Activated naive CD8-positive, alpha-beta T cell treated with anti-CD3 and anti-CD28 coated beads for 36 hours (primary cell): ENCODE results near the gene AURKAIP1. TPM values are rescaled to one million over a fixed set of nuclear protein-coding genes. Genes with fewer than 3 reads are reported as not detected.
A peak's percentile ranks its signal among the peaks of the same experiment; 100 is the strongest.
"Not testable (repeated sequence)": the region's sequence is repeated elsewhere in the genome, so short reads cannot be mapped to it uniquely, and the experiment has no call there.

ENCODE experiments used
- DNase-seq: peaks from one replicate; pipeline ENCODE4 v3.0.0; 2021
- H3K27ac Mint-ChIP-seq: one replicate; pipeline ENCODE4 v1.8.0; 2022; ENCODE audit warnings: mild to moderate bottlenecking, moderate library complexity, mixed read lengths
- H3K27me3 Mint-ChIP-seq: one replicate; pipeline ENCODE4 v1.8.0; 2022; ENCODE audit warnings: mild to moderate bottlenecking, mixed read lengths
- H3K36me3 Mint-ChIP-seq: one replicate; pipeline ENCODE4 v1.8.0; 2021; ENCODE audit warnings: mild to moderate bottlenecking, mixed read lengths
- H3K4me1 Mint-ChIP-seq: one replicate; pipeline ENCODE4 v1.8.0; 2021; ENCODE audit warnings: mixed read lengths
- H3K4me3 Mint-ChIP-seq: one replicate; pipeline ENCODE4 v1.8.0; 2022; ENCODE audit warnings: mild to moderate bottlenecking, moderate library complexity, mixed read lengths
- H3K9me3 Mint-ChIP-seq: one replicate; pipeline ENCODE4 v1.8.0; 2022; ENCODE audit warnings: mixed read lengths
- total RNA-seq, 2 experiments: library from RNA; stranded (reverse); gene quantifications; one replicate each; pipeline ENCODE4 v1.2.3, GENCODE V29; 2021

Gene AURKAIP1
- total RNA-seq = 100 to 1,000 TPM; 143 to 144 TPM

DNA sequence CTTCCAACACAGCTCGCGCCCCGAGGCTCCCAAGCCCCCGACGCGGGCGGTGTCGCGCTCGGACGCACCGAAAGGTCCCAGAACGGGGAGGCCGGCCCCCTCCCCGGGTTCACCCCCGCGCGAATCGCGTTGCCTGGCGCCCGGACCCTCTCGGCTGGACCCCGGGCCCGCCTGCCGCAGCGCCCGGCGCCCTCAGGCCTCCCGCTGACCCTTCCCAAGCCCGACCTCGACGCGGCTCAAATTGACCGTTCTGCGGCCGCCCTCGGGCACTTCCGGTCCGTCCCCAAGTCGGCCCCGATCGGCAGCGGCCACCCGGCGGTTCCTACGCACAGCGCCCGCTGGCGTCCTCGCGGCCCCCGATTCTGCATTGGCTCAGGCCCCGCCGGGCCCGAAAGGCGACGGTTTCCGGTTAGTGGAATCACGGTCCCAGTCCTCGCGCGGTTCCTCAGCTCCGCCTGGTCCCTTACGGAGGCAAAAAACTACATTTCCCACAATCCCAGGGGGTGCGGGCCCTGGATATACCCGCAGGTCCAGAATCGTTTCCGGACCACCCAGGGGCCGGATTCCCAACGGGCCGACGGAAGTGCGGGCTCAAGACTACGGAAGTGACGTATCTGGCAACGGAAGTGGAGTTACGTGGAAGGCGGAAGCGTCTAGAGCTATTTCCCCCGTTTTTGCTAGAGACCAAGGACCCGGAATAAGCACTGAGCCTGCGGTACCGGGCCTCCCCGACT, at the start of gene AURKAIP1:
AURKAIP1 (minus strand) TSS at position 279 of the 734 bp plus-strand sequence. CDS start 451 bp downstream, outside the sequence.
- peak within 1 kb of the TSS; percentile 89 for H3K4me3 Mint-ChIP-seq
- no peaks in the 10 kb centered on the region for H3K9me3 Mint-ChIP-seq

DNA sequence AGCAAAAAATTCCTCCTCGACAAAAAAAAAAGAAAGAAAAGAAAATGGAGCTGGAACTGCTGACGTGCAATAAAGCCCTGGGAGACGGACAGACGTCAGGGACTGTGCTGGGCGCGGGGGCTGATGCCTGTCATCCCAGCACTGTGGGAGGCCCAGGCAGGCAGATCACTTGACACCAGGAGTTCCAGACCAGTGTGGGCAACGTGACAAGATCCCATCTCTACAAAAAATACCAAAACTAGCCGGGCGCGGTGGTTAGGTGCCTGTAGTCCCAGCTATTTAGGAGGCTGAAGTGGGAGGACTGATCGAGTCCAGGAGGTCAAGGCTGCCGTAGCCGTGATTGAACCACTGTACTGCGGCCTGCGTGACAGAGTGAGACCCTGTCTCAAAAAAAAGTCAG, 49.7 kb upstream of the AURKAIP1 start:
- Mint-ChIP-seq H3K27me3 (peaks cover 51% of the 10 kb centered on the region), H3K36me3 (no peaks in the 10 kb centered on the region), H3K9me3 (no peaks in the 10 kb centered on the region), H3K4me1 (peaks cover 7% of the 10 kb centered on the region), H3K27ac (no peak overlapping the region), H3K4me3 (no peak overlapping the region)
- no peak for DNase-seq

More for the DNA sequence above, at the start of gene AURKAIP1:
- DNase-seq = peak; percentile 97
- H3K4me1 Mint-ChIP-seq = peaks cover 21% of the 10 kb centered on the region
- no peaks in the 10 kb centered on the region for H3K27me3 Mint-ChIP-seq
- H3K27ac Mint-ChIP-seq = peak within 1 kb of the TSS; percentile 95
- peaks cover 6% of the 10 kb centered on the region for H3K36me3 Mint-ChIP-seq

DNA sequence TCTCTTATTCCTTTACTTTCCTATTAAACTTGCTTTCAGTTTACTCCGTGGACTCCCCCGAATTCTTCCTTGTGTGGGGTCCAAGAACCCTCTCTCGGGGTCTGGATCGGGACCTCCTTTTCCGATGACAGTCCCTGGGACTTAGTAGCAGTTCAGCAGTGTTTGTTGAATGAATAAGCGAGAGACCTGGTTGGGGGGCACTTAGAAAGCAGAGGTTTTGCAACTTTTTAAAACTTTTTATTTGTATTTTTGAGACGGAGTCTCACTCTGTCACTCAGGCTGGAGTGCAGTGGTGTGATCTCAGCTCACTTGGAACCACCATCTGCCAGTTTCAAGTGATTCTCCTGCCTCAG, 48.2 kb upstream of the AURKAIP1 start:
- H3K9me3 Mint-ChIP-seq = no peaks in the 10 kb centered on the region
- H3K27ac Mint-ChIP-seq = no peak overlapping the region
- H3K4me3 Mint-ChIP-seq = no peak overlapping the region
- no peak for DNase-seq
- H3K4me1 Mint-ChIP-seq = peaks cover 7% of the 10 kb centered on the region
- no peaks in the 10 kb centered on the region for H3K36me3 Mint-ChIP-seq
- H3K27me3 Mint-ChIP-seq = peaks cover 38% of the 10 kb centered on the region

DNA sequence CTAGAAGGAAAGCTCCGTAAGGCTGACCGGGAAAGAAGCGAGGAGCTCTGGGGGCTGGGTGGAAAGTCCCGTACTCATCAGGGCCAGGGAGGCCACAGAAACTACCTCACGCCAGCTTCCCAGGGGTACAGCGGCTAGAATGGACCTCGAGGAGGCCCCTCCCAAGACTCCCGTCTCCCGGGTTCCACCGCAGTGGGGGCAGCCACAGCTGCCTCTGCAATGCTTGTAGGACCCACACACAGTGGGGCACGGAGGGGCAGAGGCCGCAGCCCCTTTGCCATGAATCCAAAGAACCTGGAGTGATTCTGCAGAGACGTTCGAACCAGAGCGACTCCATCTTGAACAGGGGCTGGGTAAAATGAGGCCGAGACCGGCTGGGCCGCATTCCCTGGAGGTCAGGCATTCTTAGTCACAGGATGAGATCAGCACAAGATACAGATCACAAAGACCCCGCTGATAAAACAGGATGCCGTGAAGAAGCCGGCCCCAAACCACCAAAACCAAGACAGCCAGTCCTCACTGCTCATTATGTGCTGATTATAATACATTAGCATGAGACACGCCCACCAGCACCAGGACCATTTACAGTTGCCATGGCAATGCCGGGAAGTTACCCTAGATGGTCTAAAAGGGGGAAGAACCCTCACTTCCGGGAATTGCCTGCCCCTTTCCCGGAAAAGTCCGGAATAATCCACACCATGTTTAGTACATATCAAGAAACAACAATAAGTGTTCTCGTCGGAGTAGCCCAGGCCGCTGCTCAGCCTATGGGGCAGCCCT, 47.6 kb upstream of the AURKAIP1 start:
- peak; percentile 41 for DNase-seq
- Mint-ChIP-seq H3K27ac (no peak overlapping the region), H3K9me3 (no peaks in the 10 kb centered on the region), H3K4me3 (no peak overlapping the region), H3K36me3 (no peaks in the 10 kb centered on the region), H3K27me3 (peaks cover 38% of the 10 kb centered on the region), H3K4me1 (peaks cover 11% of the 10 kb centered on the region)

DNA sequence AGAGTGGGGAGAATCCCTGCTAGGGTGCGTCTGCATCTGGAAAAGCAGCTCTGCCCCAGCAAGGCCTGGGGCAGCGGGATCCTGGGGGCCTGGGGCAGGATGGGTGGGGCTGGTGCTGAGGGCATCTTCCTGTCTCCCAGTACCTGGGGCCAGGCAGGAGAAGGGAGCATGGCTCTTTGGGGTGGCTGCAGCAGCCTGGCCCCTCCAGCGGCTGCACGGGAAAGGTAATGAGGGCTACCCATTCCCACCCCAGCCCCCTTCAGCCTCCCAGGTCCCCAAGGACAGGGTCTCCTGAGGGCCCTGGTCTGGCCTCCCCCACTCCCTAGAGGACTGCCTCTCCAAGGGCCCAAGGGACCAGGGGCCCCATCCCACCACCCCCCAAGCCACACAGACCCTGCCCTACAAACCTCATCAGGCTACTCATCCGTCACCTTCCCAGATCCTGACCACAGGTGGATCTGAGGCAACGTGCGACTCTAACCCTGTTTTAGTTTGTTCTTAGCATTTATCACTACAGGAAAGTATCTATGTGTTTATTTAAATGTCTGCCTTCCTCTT, 47.0 kb upstream of the AURKAIP1 start:
- H3K27ac Mint-ChIP-seq = no peak overlapping the region
- no peak overlapping the region for H3K4me3 Mint-ChIP-seq
- DNase-seq = no peak
- H3K9me3 Mint-ChIP-seq = no peaks in the 10 kb centered on the region
- H3K4me1 Mint-ChIP-seq = peaks cover 14% of the 10 kb centered on the region
- H3K36me3 Mint-ChIP-seq = no peaks in the 10 kb centered on the region
- H3K27me3 Mint-ChIP-seq = peaks cover 36% of the 10 kb centered on the region

DNA sequence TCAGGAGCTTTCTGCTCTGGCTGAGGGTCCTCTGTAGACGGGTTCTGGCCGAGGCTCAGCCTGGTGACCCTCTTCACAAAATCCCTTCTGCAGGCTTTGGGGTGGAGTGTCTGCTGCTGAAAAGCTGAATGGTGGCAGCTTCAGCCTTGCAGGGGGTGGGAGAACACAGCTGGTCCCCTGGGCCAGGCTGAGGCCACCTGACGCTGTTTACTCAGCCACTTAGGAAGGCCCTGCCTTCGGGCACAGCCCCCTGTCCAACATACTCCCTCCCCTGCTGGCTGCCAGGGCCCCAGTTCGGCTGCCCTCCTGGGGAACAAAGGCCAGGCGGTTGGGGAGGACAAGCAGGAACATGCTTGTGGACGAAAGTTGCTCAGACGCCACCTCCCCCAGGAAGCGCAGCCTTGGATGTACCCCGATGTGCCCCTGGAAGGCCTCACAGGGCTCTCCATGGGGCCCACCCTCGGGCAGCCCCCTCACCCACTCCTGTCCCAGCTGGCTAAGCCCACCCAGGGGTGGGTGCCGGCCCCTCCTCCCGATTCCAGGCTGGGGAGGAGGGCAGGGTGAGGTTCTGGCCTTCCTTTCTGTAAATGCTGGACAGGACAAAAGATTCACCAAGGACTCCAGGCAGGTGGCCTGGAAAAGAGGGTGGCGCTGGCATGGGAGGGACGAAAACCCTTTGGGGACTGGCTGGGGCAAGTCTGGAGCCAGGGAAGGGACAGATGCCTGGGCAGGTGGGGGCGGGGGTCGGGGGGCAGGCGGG, 46.3 kb upstream of the AURKAIP1 start, which contains the start of gene ANKRD65:
ANKRD65 (minus strand) TSS at position 130 of the 760 bp plus-strand sequence. CDS start 271 bp downstream, outside the sequence.
- H3K9me3 Mint-ChIP-seq = no peaks in the 10 kb centered on the region
- H3K27me3 Mint-ChIP-seq = peaks cover 31% of the 10 kb centered on the region
- peaks cover 14% of the 10 kb centered on the region for H3K4me1 Mint-ChIP-seq
- peak within 1 kb of the TSS; percentile 37 for H3K4me3 Mint-ChIP-seq
- no peaks in the 10 kb centered on the region for H3K36me3 Mint-ChIP-seq
- no peak within 1 kb of the TSS for H3K27ac Mint-ChIP-seq
- no peak for DNase-seq

DNA sequence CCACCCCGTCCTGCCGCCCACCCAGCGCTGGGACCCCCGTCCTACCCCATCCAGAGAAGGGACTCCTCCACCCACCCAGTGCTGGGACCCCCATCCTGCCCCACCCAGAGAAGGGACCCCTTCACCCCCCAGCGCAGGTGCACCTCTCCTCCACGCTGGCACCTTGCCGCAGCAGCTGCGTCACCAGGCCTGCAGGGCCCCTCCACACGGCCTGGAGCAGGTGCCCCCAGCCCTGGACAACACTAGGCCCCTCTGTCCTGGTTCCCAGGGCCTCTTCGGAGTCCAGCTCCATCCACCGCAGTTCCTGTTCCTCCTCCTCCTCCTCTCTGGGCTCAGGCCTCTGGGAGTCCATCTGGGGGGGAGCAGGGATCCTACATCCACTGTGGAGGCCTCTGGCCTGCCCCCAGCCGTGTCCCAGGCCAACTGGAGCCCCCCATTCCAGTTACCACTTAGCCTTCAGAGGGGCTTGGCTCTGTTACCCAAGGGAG, 45.7 kb upstream of the AURKAIP1 start:
- Mint-ChIP-seq H3K27me3 (peaks cover 26% of the 10 kb centered on the region), H3K4me3 (peak overlapping the region; percentile 37), H3K27ac (no peak overlapping the region), H3K9me3 (no peaks in the 10 kb centered on the region), H3K4me1 (peaks cover 14% of the 10 kb centered on the region), H3K36me3 (no peaks in the 10 kb centered on the region)
- DNase-seq = no peak

DNA sequence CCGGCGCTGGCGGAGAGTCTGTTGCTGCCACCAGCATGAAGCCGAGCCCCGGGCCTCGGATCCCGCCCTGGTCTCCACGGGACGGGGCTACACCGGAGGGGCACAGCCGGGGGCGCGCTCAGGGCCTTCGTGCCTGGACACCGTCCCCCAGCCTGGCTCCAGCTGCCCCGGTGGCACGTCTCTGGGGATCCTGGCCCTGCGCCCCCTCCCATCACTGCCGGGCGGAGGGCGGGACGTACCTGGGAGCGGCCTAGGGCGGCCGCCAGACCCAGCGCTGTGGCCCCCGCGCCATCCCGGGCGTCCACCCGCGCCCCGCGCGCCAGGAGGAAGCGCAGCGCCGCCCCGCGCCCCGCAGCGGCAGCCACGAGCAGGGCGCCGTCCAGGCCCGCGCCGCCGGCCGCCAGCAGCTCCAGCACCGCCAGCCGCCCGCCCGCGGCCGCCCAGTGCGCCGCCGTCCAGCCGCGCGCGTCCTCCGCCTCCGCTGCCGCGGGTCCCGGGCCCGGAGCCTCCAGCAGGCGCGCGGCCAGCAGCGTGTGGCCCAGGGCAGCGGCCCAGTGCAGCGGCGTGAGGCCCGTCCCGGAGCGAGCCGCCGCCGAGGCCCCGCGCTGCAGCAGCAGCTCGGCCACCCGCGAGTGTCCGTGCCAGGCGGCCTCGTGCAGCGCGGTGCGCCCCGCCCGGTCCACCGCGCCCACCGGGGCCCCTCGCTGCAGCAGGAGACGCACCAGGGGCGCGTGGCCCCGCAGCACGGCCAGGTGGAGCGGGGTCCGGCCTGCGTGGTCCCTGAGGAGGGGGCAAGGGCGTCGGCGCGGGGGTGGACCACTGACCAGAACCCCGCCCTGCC, 45.0 kb upstream of the AURKAIP1 start:
- Mint-ChIP-seq H3K36me3 (no peaks in the 10 kb centered on the region), H3K9me3 (no peaks in the 10 kb centered on the region), H3K4me3 (peak overlapping the region; percentile 32), H3K27me3 (peaks cover 19% of the 10 kb centered on the region), H3K27ac (no peak overlapping the region), H3K4me1 (peaks cover 14% of the 10 kb centered on the region)
- no peak for DNase-seq

DNA sequence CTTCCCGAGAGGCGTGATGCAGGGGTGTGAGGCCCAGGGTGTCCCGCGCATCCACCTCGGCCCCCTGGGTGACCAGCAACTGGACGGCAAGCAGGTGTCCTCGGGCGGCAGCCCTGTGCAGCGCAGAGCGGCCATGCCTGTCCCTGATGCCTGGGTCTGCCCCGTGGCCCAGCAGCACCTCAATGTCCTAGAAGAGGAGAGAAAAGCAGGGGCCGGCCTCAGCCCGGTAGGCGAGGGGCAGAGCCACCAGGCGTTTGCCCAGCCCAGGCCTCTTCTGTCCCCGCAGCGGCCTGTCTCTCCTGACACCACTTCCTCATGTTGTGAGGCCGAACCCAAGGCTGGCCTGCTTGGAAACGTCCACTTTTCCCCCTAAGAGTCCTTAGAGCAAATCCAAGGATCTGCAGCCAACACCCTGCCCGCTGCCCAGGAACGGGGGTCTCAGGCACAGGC, 44.4 kb upstream of the AURKAIP1 start:
- Mint-ChIP-seq H3K27ac (no peak overlapping the region), H3K9me3 (no peaks in the 10 kb centered on the region), H3K4me3 (peak overlapping the region; percentile 32), H3K36me3 (no peaks in the 10 kb centered on the region), H3K27me3 (peaks cover 13% of the 10 kb centered on the region), H3K4me1 (peaks cover 14% of the 10 kb centered on the region)
- no peak for DNase-seq

DNA sequence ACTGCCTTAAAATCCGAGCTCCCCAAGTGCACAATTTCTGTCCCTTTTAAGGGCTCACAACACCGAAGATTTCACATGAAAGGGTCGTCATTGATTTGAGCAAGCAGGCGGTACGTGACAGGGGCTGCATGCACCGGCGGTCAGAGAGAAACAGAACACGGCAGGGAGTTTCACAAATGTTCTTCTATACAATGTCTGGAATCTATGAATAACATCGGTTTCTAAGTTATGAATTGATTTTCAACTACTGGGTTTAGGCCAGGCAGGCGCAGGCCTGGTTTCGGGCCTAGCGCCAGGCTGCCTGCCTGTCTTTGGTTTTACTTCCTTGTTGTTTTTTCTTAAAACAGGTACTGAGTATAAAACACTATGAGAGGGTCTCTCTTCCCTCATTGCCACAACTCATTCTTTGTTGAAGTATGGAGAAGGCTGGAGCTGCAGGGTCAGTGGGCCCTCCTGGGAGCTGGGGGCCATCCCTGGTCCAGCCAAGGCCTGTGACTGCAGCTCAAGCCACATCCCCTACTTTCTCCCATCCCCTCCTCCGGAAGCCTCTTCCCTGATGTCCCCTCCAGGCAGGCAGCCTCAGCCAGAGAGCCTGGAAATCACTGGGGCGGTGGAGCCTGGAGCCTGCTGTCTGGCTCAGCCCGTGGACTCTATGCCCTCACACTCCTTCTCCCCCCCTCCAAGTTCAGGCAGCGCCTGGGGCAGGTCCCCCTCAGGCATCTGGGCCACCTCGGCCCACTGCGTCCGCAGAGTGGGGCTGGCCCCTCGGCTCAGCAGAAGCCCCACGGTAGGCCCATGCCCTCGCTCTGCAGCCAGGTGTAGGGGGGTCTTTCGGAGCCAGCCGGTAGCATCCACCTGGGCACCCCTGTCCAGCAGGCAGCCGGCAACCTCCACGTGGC, 43.7 kb upstream of the AURKAIP1 start:
- Mint-ChIP-seq H3K27ac (no peak overlapping the region), H3K27me3 (peaks cover 12% of the 10 kb centered on the region), H3K4me1 (peaks cover 14% of the 10 kb centered on the region), H3K9me3 (no peaks in the 10 kb centered on the region), H3K36me3 (no peaks in the 10 kb centered on the region), H3K4me3 (no peak overlapping the region)
- DNase-seq = no peak

DNA sequence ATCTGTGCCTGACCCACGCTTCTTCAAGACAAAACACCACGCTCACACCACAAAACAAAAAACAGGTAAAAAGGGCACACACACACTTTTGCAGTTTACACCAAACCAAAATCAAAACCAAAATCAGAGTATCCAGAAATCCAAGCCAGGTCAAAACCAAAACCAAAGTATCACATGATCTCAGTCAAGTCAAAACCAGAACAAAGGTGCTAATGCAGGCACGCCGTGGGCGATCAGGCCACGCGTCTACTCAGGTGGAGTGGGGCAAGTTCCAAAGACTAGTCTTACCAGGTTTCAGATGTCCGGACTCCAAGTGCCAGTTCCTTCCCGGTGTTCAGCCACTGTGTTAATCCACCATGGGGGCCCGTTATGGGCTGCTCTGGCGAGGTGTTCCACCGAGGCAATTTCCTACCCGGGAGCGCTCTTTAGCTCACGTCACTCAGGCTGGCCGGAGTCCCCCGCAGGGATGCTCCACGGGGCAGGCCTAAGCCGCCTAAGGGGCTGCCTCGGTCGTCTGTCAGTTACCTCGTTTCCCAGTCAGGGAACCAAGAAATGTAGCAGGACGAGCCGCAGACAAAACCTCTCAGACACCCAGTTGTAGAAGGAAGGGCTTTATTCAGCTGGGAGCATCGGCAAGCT, 42.9 kb upstream of the AURKAIP1 start:
- H3K4me1 Mint-ChIP-seq = peaks cover 11% of the 10 kb centered on the region
- not testable (repeated sequence) for H3K27me3 Mint-ChIP-seq, H3K27ac Mint-ChIP-seq, H3K4me3 Mint-ChIP-seq, H3K9me3 Mint-ChIP-seq, DNase-seq, H3K36me3 Mint-ChIP-seq

DNA sequence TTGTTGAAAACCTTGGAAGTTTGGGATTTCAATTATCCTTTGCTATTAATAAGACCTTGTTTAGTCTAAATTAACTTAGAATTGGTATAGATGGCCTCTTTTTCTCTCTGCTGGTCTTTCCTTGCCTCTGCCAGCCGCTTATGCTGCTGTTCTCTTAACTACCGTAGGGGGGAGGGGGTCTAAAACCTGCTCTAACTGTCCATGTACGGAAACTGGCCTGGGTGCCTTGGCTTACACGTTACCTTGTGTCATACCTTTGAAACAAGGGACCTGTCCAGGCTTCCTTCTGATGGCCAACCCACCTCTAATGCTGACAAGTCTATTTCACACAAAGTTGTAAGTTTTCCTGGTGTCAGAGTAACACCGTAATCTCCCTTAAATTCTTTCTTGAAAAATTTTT, 42.4 kb upstream of the AURKAIP1 start:
- H3K36me3 Mint-ChIP-seq, H3K9me3 Mint-ChIP-seq, H3K4me1 Mint-ChIP-seq, H3K27me3 Mint-ChIP-seq, H3K27ac Mint-ChIP-seq, H3K4me3 Mint-ChIP-seq, DNase-seq: not testable (repeated sequence)

DNA sequence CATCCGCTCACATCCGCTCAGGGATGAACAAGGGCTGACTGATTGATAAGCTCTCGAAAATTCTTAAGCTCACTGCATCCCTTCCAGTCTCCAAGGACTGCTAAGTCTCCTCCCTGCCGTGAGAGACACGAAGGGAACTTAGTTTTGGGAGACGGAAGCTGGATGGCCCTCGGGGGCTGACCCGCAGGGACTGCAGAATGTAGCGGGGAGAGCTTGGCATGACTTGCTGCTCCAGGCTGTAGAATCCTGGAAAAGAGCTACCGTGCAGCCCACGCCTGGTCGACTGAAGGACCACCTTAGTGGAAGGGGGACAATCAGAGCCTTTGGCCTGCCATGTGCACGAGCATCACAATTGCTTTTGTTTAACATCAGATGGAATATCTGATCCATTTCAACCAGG, 40.7 kb upstream of the AURKAIP1 start:
- H3K9me3 Mint-ChIP-seq = no peaks in the 10 kb centered on the region
- peaks cover 8% of the 10 kb centered on the region for H3K4me1 Mint-ChIP-seq
- no peak for DNase-seq
- no peak overlapping the region for H3K27ac Mint-ChIP-seq
- peaks cover 4% of the 10 kb centered on the region for H3K36me3 Mint-ChIP-seq
- no peaks in the 10 kb centered on the region for H3K27me3 Mint-ChIP-seq
- H3K4me3 Mint-ChIP-seq = no peak overlapping the region
